ENCODE data around the gene SFSWAP. TPM values are rescaled to one million over a fixed set of nuclear protein-coding genes. Genes with fewer than 3 reads are reported as not detected.

Gene SFSWAP
- total RNA-seq, 1 experiment from 2014 or later, result 76.3 TPM

GRCh38 chr12:131745706-131746105 is 34.8 kb downstream of the SFSWAP start:
- ChIA-PET CTCF (interaction anchor here (2.2 kb wide), 1 partner anchor 9 kb away, joined by 7 read pairs; no protein-coding TSS in a partner anchor), POLR2A (no interaction called here)
- ATAC-seq (no peak), DNase-seq (ENCODE audit: low spot score) (no peak)
- Mint-ChIP-seq H3K4me3 (no peak overlapping the region), H3K27ac (no peak overlapping the region), H3K27me3 (ENCODE audit: low read depth) (no peaks in the 10 kb centered on the region), H3K9me3 (peaks cover 37% of the 10 kb centered on the region), H3K36me3 (peaks cover 70% of the 10 kb centered on the region), H3K4me1 (peaks cover 9% of the 10 kb centered on the region)
- TF ChIP-seq RORB (CRISPR knock-in tag; IDR thresholded peaks at IDR 0.05) (no peak), TEAD4 (CRISPR knock-in tag; IDR thresholded peaks at IDR 0.05) (no peak), IRF2 (CRISPR knock-in tag; IDR thresholded peaks at IDR 0.05; ENCODE audit: borderline replicate concordance, low read depth) (no peak), ATF2 (CRISPR knock-in tag; IDR thresholded peaks at IDR 0.05; ENCODE audit: borderline replicate concordance, low read depth) (no peak), ERG (CRISPR knock-in tag; IDR thresholded peaks at IDR 0.05) (no peak), SMAD4 (CRISPR knock-in tag; IDR thresholded peaks at IDR 0.05) (no peak), KAT7 (CRISPR knock-in tag; IDR thresholded peaks at IDR 0.05; ENCODE audit: borderline replicate concordance) (no peak), JAZF1 (CRISPR knock-in tag; IDR thresholded peaks at IDR 0.05) (no peak), ATF1 (CRISPR knock-in tag; IDR thresholded peaks at IDR 0.05) (no peak), ARID4B (CRISPR knock-in tag; IDR thresholded peaks at IDR 0.05; ENCODE audit: borderline replicate concordance) (no peak), ZNF425 (CRISPR knock-in tag; conservative IDR thresholded peaks at IDR 0.05) (no peak), ESRRA (CRISPR knock-in tag; IDR thresholded peaks at IDR 0.05; ENCODE audit: borderline replicate concordance) (no peak), ATF3 (CRISPR knock-in tag; conservative IDR thresholded peaks at IDR 0.05) (no peak), ZNF138 (CRISPR knock-in tag; conservative IDR thresholded peaks at IDR 0.05) (no peak)
- TF ChIP-seq, protein P1, sequence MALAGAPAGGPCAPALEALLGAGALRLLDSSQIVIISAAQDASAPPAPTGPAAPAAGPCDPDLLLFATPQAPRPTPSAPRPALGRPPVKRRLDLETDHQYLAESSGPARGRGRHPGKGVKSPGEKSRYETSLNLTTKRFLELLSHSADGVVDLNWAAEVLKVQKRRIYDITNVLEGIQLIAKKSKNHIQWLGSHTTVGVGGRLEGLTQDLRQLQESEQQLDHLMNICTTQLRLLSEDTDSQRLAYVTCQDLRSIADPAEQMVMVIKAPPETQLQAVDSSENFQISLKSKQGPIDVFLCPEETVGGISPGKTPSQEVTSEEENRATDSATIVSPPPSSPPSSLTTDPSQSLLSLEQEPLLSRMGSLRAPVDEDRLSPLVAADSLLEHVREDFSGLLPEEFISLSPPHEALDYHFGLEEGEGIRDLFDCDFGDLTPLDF (CRISPR knock-in tag; IDR thresholded peaks at IDR 0.05), result no peak
- TF ChIP-seq, protein P2, sequence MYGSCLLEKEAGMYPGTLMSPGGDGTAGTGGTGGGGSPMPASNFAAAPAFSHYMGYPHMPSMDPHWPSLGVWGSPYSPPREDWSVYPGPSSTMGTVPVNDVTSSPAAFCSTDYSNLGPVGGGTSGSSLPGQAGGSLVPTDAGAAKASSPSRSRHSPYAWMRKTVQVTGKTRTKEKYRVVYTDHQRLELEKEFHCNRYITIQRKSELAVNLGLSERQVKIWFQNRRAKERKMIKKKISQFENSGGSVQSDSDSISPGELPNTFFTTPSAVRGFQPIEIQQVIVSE (CRISPR knock-in tag; IDR thresholded peaks at IDR 0.05; ENCODE audit: borderline replicate concordance), result no peak
